Measurements from ENCODE around the gene HEMK1. TPM values are rescaled to one million over a fixed set of nuclear protein-coding genes. Genes with fewer than 3 reads are reported as not detected.

The HEMK1 gene
- total RNA-seq, 4 donors from 2014 or later = 5.7 to 7.0 (median 6.1) TPM

- TF ChIP-seq, protein P1, sequence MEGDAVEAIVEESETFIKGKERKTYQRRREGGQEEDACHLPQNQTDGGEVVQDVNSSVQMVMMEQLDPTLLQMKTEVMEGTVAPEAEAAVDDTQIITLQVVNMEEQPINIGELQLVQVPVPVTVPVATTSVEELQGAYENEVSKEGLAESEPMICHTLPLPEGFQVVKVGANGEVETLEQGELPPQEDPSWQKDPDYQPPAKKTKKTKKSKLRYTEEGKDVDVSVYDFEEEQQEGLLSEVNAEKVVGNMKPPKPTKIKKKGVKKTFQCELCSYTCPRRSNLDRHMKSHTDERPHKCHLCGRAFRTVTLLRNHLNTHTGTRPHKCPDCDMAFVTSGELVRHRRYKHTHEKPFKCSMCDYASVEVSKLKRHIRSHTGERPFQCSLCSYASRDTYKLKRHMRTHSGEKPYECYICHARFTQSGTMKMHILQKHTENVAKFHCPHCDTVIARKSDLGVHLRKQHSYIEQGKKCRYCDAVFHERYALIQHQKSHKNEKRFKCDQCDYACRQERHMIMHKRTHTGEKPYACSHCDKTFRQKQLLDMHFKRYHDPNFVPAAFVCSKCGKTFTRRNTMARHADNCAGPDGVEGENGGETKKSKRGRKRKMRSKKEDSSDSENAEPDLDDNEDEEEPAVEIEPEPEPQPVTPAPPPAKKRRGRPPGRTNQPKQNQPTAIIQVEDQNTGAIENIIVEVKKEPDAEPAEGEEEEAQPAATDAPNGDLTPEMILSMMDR (IDR thresholded peaks at IDR 0.05; ENCODE audit: low read depth) = no peak
Measured at GRCh38 chr3:50530001-50530970, 39.0 kb upstream of the HEMK1 start.

DNA sequence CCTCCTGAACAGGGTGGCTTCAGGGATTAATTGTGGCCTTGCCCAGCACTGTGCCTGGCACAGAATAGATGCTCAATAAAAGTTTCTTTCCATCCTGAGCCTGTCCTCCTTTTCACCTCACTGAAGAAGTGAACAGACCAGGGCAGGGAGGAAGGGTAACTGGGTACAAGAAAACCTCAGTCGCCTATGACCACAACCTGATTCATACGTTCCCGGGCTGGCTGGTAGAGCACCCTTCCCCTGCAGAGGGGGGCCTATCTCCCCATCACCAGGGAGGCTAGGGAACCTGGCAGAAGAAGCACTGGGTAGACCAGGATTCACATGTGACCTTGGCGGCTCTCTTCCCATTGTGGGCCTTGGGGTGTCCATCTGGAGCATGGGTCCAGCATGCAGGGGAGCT is 38.1 kb upstream of the HEMK1 start:
- TF ChIP-seq, protein P1 (IDR thresholded peaks at IDR 0.05; ENCODE audit: low read depth) = no peak

DNA sequence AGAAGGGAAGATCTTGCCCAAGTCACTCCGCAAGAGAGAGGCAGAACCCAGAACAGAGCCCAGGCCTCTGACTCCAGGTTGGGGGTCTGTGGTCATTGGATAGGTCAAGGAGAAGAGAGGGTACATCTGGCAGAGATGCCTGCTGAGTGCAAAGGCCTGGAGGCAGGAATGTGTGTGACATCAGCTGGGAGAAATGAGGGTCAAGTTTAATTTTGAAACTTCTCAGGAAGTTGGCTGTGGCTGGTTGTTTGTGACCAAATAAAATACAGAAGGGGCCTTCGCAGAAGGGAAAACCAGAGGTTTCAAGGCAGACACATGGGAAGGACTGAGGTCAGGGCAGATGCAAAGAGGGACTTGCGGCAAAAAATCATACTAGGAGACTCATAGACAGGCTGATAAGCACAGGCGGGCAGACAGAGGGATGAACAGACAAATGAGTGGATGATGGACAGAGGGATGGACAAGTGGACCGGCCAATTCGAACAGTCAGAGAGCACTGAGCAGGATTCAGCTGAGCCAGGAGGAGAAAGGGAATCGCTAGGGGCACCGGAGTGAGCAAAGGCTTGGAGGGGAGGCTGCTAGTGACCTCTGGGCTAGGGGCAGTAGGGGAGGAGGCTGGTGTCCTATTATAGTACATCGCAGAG is 37.1 kb upstream of the HEMK1 start:
- TF ChIP-seq, protein P1 (IDR thresholded peaks at IDR 0.05; ENCODE audit: low read depth) = no peak

GRCh38 chr3:50533316-50533715 is 36.0 kb upstream of the HEMK1 start:
- TF ChIP-seq, protein P1 (IDR thresholded peaks at IDR 0.05; ENCODE audit: low read depth) = no peak

- TF ChIP-seq, protein P1 (IDR thresholded peaks at IDR 0.05; ENCODE audit: low read depth) = no peak
Measured at GRCh38 chr3:50533807-50534461, 35.4 kb upstream of the HEMK1 start.

- TF ChIP-seq, protein P1 (IDR thresholded peaks at IDR 0.05; ENCODE audit: low read depth) = no peak
Measured at GRCh38 chr3:50534681-50535330, 34.5 kb upstream of the HEMK1 start.

Data from subcutaneous adipose tissue (tissue), 4 donors.